Cardiac fibroblast (primary cell): ENCODE measurements around the gene LEFTY2.
"Not testable (repeated sequence)": the region's sequence is repeated elsewhere in the genome, so short reads cannot be mapped to it uniquely, and the experiment has no call there.

Experiments
- DNase-seq, 2 donors: peaks; one replicate each; pipeline versions ENCODE4 v3.0.0 to v3.0.0-alpha.2; 2010; ENCODE audit warnings: low read depth in 2 of 2
- H3K4me3 ChIP-seq, 2 donors: replicated peaks in 1 of 2; 1 replicate in 1 of 2; 2 replicates in 1 of 2; pipeline ENCODE4 v1.5.1; 2011; ENCODE audit warnings: low read depth in 2 of 2, low read length in 2 of 2, mild to moderate bottlenecking in 2 of 2, moderate library complexity in 1 of 2
- TF ChIP-seq, protein P1 (sequence below): IDR thresholded peaks from one replicate; pipeline ENCODE4 v1.5.1; 2011; ENCODE audit warnings: low read depth, mild to moderate bottlenecking, low read length, inconsistent platforms

LEFTY2 gene

GRCh38 chr1:225974454-225974853, 33.4 kb upstream of the LEFTY2 start:
- TF ChIP-seq, protein P1, sequence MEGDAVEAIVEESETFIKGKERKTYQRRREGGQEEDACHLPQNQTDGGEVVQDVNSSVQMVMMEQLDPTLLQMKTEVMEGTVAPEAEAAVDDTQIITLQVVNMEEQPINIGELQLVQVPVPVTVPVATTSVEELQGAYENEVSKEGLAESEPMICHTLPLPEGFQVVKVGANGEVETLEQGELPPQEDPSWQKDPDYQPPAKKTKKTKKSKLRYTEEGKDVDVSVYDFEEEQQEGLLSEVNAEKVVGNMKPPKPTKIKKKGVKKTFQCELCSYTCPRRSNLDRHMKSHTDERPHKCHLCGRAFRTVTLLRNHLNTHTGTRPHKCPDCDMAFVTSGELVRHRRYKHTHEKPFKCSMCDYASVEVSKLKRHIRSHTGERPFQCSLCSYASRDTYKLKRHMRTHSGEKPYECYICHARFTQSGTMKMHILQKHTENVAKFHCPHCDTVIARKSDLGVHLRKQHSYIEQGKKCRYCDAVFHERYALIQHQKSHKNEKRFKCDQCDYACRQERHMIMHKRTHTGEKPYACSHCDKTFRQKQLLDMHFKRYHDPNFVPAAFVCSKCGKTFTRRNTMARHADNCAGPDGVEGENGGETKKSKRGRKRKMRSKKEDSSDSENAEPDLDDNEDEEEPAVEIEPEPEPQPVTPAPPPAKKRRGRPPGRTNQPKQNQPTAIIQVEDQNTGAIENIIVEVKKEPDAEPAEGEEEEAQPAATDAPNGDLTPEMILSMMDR, result no peak
- H3K4me3 ChIP-seq, result no peak overlapping the region
- DNase-seq, result no peak

GRCh38 chr1:225973158-225973557, 32.1 kb upstream of the LEFTY2 start:
- no peak for DNase-seq
- TF ChIP-seq, protein P1, result no peak
- no peak overlapping the region for H3K4me3 ChIP-seq

DNA sequence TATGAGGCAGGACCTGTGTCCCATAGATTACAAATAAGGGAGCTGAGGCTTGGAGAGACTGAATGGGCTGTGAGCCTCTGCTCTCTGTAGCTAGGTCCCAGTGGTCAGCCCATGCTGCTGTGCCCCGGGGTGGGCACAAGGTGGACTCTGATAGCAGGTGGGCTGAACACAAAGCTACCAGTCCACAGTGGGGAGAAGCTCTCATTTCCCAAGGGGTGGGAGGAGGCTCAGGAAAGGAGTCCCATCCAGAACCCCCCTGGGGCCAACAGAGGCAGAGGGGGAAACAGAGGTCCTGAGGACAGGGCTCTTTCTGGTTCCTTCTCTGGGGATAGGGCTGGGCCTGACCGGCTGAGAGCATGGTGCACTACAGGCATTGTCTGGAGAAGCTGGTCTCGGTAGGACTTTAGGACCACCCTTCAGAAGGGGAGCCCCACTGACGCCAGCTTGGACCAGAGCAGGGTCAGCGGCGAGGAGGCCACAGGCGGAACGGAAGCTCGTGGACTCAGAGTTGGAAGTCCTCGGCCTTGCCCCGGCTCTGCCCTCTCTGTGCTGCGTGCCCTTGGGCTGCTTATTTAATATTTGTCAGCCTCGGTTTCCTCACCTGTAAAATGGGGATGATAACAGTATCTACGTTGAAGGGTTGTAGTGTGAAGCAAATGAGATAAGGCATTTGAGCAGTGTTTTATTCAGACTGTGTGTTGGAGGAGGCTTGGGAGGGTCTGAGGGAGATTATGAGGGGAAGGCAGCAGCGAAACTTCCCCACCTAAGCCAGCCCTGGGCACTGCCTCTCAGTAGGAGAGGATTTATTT, 31.5 kb upstream of the LEFTY2 start:
- DNase-seq, result no peak
- no peak overlapping the region for H3K4me3 ChIP-seq
- TF ChIP-seq, protein P1, result no peak

DNA sequence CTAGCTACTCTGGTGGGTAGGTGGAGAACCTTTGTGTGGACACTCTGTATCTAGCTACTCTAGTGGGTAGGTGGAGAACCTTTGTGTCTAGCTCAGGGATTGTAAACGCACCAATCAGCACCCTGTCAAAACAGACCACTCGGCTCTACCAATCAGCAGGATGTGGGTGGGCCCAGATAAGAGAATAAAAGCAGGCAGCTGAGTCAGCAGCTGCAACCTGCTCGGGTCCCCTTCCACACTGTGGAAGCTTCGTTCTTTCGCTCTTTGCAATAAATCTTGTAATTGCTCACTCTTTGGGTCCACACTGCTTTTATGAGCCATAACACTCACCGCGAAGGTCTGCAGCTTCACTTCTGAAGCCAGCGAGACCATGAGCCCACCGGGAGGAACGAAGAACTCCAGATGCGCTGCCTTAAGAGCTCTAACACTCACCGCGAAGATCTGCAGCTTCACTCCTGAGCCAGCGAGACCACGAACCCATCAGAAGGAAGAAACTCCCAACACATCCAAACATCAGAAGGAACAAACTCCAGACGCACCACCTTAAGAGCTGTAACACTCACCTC, 29.7 kb upstream of the LEFTY2 start:
- not testable (repeated sequence) for H3K4me3 ChIP-seq, DNase-seq

DNA sequence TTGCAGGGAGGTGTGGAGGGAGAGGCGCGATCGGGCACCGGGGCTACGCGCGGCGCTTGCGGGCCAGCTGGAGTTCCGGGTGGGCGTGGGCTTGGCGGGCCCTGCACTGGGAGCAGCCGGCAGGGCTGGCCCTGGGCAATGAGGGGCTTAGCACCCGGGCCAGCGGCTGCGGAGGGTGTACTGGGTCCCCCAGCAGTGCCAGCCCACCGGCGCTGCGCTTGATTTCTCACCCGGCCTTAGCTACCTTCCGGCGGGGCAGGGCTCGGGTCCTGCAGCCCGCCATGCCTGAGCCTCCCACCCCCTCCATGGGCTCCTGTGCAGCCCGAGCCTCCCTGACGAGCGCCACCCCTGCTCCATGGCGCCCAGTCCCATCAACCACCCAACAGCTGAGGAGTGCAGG, 28.7 kb upstream of the LEFTY2 start:
- H3K4me3 ChIP-seq, result not testable (repeated sequence)

DNA sequence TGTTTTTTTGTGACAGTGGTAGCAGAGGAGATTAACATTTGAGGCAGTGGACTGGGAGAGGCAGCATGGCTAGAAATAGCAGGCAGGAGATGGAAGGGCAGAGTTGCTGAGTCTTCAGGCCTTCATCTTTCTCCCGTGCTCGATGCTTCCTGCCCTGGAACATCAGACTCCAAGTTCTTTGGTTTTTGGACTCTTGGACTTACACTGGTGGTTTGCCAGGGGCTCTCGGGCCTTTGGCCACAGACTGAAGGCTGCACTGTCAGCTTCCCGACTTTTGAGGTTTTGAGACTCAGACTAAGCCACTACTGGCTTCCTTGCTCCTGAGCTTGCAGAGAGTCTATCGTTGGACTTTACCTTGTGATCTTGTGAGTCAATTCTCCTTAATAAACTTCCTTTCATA, 24.2 kb upstream of the LEFTY2 start:
- TF ChIP-seq, protein P1, result no peak
- no peak for DNase-seq
- no peak overlapping the region for H3K4me3 ChIP-seq

More for the DNA sequence above, 28.7 kb upstream of the LEFTY2 start:
- not testable (repeated sequence) for DNase-seq

DNA sequence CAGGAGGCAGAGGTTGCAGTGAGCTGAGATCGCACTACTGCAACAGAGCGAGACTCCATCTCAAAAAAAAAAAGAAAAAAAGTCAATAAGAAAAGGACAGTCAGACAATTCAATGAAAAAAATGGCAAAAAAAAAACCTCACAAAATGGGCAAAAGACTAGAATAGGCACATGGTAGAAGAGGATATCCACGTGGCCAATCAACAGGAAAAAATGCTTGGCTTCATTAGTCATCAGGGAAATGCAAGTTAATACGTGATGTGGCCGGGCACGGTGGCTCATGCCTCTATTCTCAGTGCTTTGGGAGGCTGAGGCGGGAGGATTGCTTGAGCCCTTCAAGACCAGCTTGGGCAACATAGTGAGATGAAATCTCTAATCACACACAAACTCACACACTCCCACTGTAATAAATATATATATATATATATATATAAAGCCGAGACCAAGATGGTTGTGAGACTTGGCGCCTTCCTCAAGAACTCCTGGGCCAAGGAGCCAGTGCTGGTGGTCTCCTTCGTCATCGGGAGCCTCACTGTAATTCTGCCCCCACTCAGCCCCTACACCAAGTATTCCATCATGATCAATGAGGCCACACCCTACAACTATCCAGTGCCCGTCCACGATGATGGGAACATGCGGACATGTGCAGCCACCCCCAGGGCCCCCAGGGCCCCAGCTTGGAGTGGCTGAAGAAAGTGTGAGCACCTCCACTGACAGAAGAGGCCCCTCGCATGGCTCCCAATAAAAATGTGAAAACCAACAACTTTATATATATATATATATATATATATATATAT, 22.9 kb upstream of the LEFTY2 start:
- H3K4me3 ChIP-seq, result no peak overlapping the region
- TF ChIP-seq, protein P1, result no peak
- DNase-seq, result peak in 1 of 2 donors; percentile 39
